HT1080 (cell line): ENCODE results near the gene PRKCSH. TPM values are rescaled to one million over a fixed set of nuclear protein-coding genes. Genes with fewer than 3 reads are reported as not detected.
"Not testable (repeated sequence)": the region's sequence is repeated elsewhere in the genome, so short reads cannot be mapped to it uniquely, and the experiment has no call there.

Experiments used
- DNase-seq: peaks from one replicate; pipeline ENCODE4 v3.0.0-alpha.2; 2015; ENCODE audit warnings: low read depth
- total RNA-seq: library from RNA; depleted of rRNA; stranded (reverse); fragments of >200 nt; shearing (Covaris generic); gene quantifications from 2 replicates; pipeline ENCODE4 v1.2.3, GENCODE V29; 2014

PRKCSH gene
- total RNA-seq, 1 experiment from 2014 or later: 159 TPM

- DNase-seq: no peak
Measured at GRCh38 chr19:11450570-11451326, 15.3 kb downstream of the PRKCSH start.

- DNase-seq: no peak
Measured at GRCh38 chr19:11451327-11451870, 16.0 kb downstream of the PRKCSH start.

DNA sequence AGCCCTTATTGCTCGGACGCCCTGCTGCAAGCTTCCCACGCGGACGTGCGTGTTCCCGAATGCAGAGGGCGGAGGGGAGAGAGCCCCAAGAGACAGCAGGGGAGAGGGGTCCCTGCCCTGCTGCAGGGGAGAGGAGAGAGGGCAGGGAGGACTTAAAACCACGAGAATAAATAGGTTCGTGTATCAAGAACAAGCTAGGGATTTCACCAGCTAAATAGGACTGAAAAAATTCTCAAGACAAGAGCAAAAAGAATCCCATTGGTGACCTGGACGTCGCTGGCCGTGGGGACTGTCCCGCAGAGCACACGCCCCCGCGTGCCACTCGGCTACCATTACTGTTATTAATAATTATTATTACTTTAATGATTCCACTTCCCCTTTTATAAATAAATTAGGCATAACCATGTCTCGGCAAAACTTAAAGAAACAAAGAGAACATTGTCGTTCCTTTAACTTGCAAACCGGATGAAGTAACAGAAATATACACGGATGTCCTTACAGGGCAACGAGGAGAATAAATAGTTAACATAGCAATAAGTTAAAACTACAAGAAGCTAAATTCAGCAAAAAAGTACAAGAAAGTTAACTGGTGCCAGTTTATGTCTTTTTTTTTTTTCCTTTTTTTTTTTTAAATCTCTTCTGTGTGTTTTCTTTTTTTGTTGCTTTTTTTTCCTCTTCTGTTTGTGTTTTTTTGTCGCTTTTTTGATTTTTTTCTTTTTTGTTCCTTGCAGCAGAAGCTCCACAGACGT lies 16.6 kb downstream of the PRKCSH start:
- no peak for DNase-seq

- no peak for DNase-seq
Measured at GRCh38 chr19:11452620-11453310, 17.3 kb downstream of the PRKCSH start.

DNA sequence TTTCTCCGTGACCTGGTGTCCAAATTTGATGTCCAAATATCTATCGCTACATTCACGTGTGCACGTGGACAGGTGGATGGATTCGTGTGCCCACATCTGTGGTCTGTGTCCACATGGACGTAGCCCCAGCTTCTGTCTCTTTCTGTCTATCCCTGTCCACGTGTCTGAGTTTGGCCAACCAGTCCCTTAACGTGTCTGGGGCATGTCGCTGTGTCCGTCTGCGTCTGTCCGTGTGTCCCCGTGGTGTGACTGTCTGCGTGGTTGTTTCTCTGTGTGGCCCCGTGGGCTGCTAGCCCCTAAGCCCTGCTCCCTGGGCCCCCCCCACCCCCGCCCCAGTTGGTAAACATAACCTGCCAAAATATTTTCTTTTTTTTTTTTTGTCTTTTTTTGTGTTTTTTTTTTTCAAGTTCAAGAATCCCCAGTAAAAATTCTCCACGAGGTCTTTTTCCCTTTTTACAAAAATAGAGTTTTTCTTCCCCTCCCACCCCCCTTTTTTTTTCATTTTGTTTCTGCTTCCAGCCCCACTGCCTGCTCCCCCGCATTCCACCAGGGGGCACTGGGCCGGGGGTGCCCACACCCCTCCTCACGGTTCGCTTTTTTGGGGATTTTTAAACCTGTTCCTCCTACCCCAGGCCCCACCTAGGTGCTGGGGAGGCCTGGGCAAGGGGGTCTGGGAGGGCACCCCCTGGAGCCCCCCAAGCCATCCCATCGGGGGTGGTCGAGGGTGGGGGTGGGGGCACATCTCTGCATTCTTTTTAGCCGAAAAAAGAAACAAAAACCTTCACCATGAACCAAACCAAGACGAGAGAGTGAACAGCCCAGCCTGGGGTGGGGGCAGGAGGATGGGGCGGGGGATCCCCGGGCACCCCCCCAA lies 18.3 kb downstream of the PRKCSH start:
- DNase-seq: no peak

- DNase-seq: not testable (repeated sequence)
Measured at GRCh38 chr19:11455233-11455554, 19.8 kb downstream of the PRKCSH start.

- DNase-seq: no peak
Measured at GRCh38 chr19:11456659-11457058, 21.2 kb downstream of the PRKCSH start.

- DNase-seq: no peak
Measured at GRCh38 chr19:11457115-11457514, 21.7 kb downstream of the PRKCSH start.

- no peak for DNase-seq
Measured at GRCh38 chr19:11457831-11458230, 22.4 kb downstream of the PRKCSH start.

- no peak for DNase-seq
Measured at GRCh38 chr19:11458236-11458900, 22.9 kb downstream of the PRKCSH start.

GRCh38 chr19:11458912-11459311 lies 23.5 kb downstream of the PRKCSH start:
- not testable (repeated sequence) for DNase-seq

GRCh38 chr19:11460207-11460606 lies 24.8 kb downstream of the PRKCSH start:
- no peak for DNase-seq

DNA sequence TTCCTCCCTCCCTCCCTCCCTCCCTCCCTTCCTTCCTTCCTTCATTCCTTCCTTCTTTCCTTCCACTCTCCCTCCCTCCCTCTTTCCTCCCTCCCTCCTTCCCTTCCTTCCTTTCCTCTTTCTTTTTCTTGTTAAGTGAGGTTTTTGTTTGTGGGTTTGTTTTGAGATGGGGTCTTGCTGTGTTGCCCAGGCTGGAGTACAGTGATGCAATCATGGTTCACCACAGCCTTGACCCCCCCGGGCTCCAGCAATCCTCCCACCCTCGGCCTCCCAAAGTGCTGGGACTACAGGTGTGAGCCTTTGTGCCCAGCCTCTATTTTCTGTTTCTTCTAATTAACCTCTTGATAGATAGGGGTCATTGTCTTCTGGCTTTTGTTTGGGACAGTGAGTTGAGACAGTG lies 26.0 kb downstream of the PRKCSH start:
- no peak for DNase-seq

- no peak for DNase-seq
Measured at GRCh38 chr19:11463391-11463790, 28.0 kb downstream of the PRKCSH start.

GRCh38 chr19:11464333-11465265 lies 29.2 kb downstream of the PRKCSH start:
- DNase-seq: no peak

DNA sequence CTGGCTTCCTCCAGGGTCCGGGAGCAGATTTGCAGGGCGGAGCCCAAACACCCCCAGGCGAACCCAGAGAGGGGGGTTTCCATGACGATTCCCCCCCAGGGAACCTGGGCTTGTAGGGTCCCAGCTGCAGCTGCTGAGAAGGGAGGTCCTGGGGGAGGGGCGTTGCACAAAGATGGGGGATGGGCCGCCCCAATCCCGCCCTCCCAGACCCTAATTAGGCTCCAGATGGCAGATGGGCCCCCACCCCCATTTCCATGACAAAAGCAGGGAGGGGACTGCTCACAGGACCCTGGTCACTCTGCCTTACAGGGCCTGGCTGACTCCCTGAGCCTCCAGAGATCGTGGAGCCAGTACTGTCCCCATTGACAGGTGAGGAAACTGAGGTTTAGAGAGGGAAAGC lies 30.2 kb downstream of the PRKCSH start:
- no peak for DNase-seq

GRCh38 chr19:11468266-11468845 lies 32.9 kb downstream of the PRKCSH start:
- not testable (repeated sequence) for DNase-seq

DNA sequence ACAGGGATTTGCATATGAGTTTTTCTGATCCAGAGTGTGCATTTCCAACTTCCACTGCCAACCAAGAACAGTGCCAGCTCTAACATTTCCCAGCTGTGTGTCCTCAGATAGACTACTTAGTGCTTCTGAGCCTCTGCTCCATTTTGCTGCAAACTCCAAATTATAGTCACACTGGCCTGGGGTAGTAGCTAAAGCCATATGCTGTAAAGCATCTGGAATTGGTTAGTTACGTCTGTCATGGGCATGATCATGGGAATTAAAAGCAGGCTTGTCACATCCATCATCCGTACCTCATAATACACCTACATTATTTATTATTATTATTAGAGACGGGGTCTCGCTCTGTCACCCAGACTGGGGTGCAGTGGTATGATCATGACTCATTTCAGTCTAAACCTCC lies 38.3 kb downstream of the PRKCSH start:
- DNase-seq: no peak

DNA sequence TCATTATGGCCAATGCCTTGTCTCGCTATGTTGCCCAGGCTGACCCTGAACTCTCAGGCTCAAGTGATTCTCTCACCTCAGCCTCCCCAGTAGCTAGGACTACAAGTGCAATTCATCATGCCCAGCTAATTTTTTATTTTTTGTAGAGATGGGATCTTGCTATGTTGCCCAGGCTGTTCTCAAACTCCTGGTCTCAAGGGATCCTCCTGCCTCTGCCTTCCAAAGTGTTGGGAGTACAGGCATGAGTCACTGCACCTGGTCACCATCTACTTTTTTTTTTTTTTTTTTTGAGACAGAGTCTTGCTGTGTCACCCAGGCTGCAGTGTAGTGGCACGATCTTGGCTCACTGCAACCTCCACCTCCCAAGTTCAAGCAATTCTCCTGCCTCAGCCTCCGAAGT lies 39.9 kb downstream of the PRKCSH start:
- DNase-seq: peak; percentile 27
